ENCODE data around the gene PARVG.

The PARVG gene

GRCh38 chr22:44211946-44212930 is 31.5 kb downstream of the PARVG start:
- TF ChIP-seq, protein P1, sequence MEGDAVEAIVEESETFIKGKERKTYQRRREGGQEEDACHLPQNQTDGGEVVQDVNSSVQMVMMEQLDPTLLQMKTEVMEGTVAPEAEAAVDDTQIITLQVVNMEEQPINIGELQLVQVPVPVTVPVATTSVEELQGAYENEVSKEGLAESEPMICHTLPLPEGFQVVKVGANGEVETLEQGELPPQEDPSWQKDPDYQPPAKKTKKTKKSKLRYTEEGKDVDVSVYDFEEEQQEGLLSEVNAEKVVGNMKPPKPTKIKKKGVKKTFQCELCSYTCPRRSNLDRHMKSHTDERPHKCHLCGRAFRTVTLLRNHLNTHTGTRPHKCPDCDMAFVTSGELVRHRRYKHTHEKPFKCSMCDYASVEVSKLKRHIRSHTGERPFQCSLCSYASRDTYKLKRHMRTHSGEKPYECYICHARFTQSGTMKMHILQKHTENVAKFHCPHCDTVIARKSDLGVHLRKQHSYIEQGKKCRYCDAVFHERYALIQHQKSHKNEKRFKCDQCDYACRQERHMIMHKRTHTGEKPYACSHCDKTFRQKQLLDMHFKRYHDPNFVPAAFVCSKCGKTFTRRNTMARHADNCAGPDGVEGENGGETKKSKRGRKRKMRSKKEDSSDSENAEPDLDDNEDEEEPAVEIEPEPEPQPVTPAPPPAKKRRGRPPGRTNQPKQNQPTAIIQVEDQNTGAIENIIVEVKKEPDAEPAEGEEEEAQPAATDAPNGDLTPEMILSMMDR (IDR thresholded peaks at IDR 0.05; ENCODE audit: insufficient read depth, missing control alignments) = no peak
- FAIRE-seq (no peak), DNase-seq (ENCODE audit: insufficient read length, low spot score) (no peak)

DNA sequence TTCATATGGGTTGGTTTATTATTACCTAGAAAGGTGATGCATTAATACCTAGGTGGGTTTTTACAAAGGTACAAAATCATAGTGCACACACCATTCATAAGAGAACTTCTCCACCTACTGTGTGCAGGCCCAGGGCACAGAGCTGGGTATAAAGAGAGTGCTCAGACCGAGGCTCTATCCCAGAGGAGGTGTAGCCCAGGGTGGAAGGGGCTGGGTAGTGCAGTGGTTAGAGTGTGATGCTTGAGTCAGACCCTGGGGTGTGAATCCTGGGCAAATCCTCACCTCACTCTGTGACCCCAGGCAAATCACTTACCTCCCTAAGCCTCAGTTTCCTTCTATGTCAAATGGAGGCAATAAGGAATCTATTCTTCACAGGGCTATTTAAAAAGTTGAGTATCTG is 32.2 kb downstream of the PARVG start:
- no peak for DNase-seq (ENCODE audit: insufficient read length, low spot score)
- no peak for FAIRE-seq
- TF ChIP-seq, protein P1 (IDR thresholded peaks at IDR 0.05; ENCODE audit: insufficient read depth, missing control alignments) = no peak

GRCh38 chr22:44213489-44214043 is 32.8 kb downstream of the PARVG start:
- TF ChIP-seq, protein P1 (IDR thresholded peaks at IDR 0.05; ENCODE audit: insufficient read depth, missing control alignments) = no peak
- FAIRE-seq = no peak

GRCh38 chr22:44214187-44214586 is 33.5 kb downstream of the PARVG start:
- TF ChIP-seq, protein P1 (IDR thresholded peaks at IDR 0.05; ENCODE audit: insufficient read depth, missing control alignments) = no peak
- DNase-seq (ENCODE audit: insufficient read length, low spot score) = no peak
- FAIRE-seq = no peak

More at GRCh38 chr22:44213489-44214043, 32.8 kb downstream of the PARVG start:
- no peak for DNase-seq (ENCODE audit: insufficient read length, low spot score)

GRCh38 chr22:44214764-44215163 is 34.0 kb downstream of the PARVG start:
- TF ChIP-seq, protein P1 (IDR thresholded peaks at IDR 0.05; ENCODE audit: insufficient read depth, missing control alignments) = no peak
- DNase-seq (ENCODE audit: insufficient read length, low spot score) (no peak), FAIRE-seq (no peak)

DNA sequence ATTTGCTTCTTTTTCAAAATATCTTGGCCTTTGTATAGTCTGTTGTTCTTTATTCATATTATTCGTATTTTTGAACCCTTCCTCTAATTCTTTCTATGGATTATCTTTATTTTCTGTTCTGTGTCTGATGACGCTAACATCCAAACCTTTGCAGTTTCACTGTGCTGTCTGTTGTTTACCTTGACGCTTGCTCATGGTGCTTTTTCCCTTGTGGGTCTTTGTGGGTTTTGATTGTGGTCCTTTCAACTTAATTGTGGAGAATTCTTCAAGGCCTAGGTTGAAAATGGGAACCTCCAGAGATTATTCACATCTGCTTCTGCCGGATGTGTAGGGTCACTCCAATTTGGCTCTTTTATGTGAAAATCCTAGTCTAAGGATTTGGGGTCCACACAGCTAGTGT is 34.6 kb downstream of the PARVG start:
- TF ChIP-seq, protein P1 (IDR thresholded peaks at IDR 0.05; ENCODE audit: insufficient read depth, missing control alignments) = no peak
- FAIRE-seq = no peak

GRCh38 chr22:44217346-44217745 is 36.6 kb downstream of the PARVG start:
- FAIRE-seq (no peak), DNase-seq (ENCODE audit: insufficient read length, low spot score) (no peak)
- TF ChIP-seq, protein P1 (IDR thresholded peaks at IDR 0.05; ENCODE audit: insufficient read depth, missing control alignments) = no peak

More for the DNA sequence above, 34.6 kb downstream of the PARVG start:
- no peak for DNase-seq (ENCODE audit: insufficient read length, low spot score)

Data from D721Med (cell line).